H1 (cell line): Measurements from ENCODE around the gene SIGLEC12. TPM values are rescaled to one million over a fixed set of nuclear protein-coding genes. Genes with fewer than 3 reads are reported as not detected.

Experiments used
- CBX5 ChIP-seq: fragments of 300-800, 300-1000 bp; sonication (generic); IDR thresholded peaks from 2 replicates; pipeline ENCODE4 v1.7.1; 2016; ENCODE audit warnings: antibody characterized with exemption, low read length, low read depth
- CBX8 ChIP-seq: fragments of 300-800, 300-1000 bp; sonication (generic); IDR thresholded peaks from 2 replicates; pipeline ENCODE4 v1.7.1; 2016; ENCODE audit warnings: low read depth, low read length, borderline replicate concordance
- CHD7 ChIP-seq: fragments of 300-600 bp; sonication (generic); IDR thresholded peaks from 2 replicates; pipeline ENCODE4 v1.7.1; 2012; ENCODE audit warnings: low read length, moderate library complexity, mild to moderate bottlenecking, inconsistent platforms; ENCODE audit not compliant: insufficient replicate concordance
- E2F6 ChIP-seq: IDR thresholded peaks from 2 replicates; pipeline ENCODE4 v1.6.1; 2012; ENCODE audit warnings: inconsistent platforms
- polyA plus RNA-seq, 7 experiments: library from polyadenylated mRNA; depleted of rRNA in 3 of 7; stranded (reverse) in 5 of 7; unstranded in 2 of 7; fragments of >200 nt in 5 of 7; fragments of 200-250 nt in 2 of 7; gene quantifications; 1 replicate in 5 of 7; 2 replicates in 1 of 7; 4 replicates in 1 of 7; pipeline versions ENCODE4 v1.2.1 to v1.2.3, GENCODE V29; 2011 to 2013; ENCODE audit warnings: missing spikeins in 2 of 7, mixed read lengths in 2 of 7
- total RNA-seq: library from RNA; stranded (reverse); fragmentation: NEBNext Ultra II Directional; extraction: Animal tissue kit (Norgen Biotek cat#: 25700); gene quantifications from 2 replicates; pipeline ENCODE4 v1.2.1, GENCODE V29; 2021

SIGLEC12 gene
- total and polyA plus RNA-seq, 2 of the 8 experiments (the other 6 are each of a cell fraction or from before 2014, with no cell fraction given): not detected

DNA sequence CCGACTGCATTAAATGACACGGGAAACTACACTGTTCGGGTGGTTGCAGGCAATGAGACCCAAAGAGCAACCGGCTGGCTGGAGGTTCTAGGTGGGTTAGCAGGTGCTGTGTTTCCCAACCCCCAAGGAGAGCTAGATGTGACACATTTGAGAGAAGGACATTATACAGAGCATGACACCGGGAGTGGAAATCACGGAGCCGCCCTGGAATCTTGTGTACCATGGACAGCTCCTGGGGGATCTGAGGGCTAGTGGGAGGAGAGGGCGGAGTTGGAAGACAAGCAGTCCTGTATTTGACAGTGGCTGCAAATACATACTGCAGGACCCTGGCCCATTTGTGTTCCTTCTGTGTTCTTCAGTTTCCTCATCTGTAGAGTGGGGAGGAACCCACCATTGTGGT, 21.0 kb downstream of the SIGLEC12 start (continued):
- TF ChIP-seq CHD7 (no peak), CBX5 (no peak), CBX8 (no peak), E2F6 (no peak)
